ENCODE measurements around the gene PRSS8.

The PRSS8 gene

DNA sequence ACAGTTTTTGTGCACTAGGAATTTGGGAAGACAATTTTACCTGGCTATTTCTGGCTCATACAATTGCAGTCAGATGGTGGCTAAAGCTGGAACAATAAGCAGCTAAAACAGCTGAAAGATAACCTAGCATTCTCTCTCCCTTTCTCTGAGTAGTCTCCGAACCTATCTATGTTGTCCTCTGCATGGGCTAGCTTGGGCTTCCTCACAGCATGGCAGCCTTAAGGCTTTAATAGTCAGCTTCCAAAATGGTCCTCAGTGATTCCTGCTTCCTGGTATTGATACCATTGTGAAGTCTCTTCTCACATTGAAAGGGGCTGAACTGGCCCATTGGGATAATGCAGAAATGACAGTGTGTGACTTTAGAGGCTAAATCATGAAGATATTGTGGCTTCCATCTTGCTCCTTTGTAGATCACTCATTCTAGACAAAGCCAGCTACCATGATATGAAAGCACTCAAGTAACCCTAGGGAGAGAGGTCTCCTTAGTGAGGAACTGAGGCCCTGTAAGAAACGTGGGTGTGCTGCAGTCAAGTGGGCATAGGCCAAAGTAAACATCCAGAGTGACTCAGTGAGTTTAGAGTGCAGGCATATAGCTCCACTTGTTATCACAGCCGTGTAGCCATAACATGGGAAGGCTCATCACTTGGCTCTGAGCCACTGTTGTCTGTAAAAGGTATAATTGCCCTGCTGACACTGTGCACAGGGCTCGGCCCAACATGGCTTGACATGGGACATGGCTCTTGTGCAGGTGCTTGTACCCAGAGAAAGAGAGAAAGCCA, 35.5 kb downstream of the PRSS8 start:
- POLR2A ChIA-PET: interaction anchor here (0.7 to 2.7 kb wide), 4 partner anchors 15 to 322 kb away, joined by 4 to 6 read pairs (median 5); partner anchors contain the start of genes FUS and KAT8

DNA sequence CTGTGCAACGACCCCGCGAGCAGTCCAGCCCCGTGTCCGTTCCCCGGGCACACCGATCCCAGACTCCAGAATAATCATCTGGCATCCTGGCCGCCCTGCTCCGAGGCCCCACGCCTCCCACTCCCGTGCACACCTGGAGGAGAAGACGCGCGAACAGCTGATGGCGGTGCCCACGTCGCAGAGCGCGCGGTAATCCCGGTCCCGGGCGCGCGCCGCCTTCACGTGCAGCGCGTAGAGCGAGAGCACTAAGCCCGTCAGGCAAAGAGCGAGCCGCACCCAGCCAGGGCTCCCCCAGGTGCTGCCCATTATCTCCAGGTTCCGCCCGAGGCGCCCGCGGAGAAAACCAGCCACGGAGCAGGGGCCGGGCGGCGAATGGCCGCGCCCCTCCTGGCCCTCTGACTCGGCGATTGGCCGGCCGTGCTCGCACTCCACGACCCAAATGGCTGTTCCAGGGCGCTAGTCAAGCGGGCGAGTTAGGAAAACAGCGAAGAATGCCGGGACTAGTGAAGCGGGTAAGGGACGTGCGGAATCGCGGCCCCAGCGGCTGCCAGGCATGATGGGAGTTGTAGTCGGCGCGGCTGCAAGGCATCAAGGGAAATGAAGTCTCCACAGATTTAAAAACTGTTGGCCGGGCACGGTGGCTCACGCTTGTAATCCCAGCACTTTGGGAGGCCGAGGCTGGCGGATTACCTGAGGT, 41.0 kb downstream of the PRSS8 start, which contains the start of gene VKORC1:
Gene VKORC1 (minus strand): TSS at position 374 of the 697 bp plus-strand sequence. CDS start 68 bp downstream, at position 306.
- ChIA-PET POLR2A (interaction anchor here (1.2 kb wide), 2 partner anchors 23 to 86 kb away, joined by 4 to 6 read pairs; partner anchors contain the start of genes FUS and KAT8), CTCF (interaction anchor here (1.4 to 14.7 kb wide), 6 partner anchors 10 to 141 kb away, joined by 3 to 141 read pairs (median 13); partner anchors contain the start of genes BCKDK, HSD3B7, ZNF646 and ZNF668)
- TF ChIP-seq, protein P1, sequence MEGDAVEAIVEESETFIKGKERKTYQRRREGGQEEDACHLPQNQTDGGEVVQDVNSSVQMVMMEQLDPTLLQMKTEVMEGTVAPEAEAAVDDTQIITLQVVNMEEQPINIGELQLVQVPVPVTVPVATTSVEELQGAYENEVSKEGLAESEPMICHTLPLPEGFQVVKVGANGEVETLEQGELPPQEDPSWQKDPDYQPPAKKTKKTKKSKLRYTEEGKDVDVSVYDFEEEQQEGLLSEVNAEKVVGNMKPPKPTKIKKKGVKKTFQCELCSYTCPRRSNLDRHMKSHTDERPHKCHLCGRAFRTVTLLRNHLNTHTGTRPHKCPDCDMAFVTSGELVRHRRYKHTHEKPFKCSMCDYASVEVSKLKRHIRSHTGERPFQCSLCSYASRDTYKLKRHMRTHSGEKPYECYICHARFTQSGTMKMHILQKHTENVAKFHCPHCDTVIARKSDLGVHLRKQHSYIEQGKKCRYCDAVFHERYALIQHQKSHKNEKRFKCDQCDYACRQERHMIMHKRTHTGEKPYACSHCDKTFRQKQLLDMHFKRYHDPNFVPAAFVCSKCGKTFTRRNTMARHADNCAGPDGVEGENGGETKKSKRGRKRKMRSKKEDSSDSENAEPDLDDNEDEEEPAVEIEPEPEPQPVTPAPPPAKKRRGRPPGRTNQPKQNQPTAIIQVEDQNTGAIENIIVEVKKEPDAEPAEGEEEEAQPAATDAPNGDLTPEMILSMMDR (IDR thresholded peaks at IDR 0.05; ENCODE audit: insufficient read depth, low read length, missing control alignments): no peak
- peak within 1 kb of the TSS; percentile 95 for H3K4me3 ChIP-seq (ENCODE audit: low read depth, low read length)
- DNase-seq (ENCODE audit: low read depth, low spot score): peak; percentile 78

More for the DNA sequence above, 35.5 kb downstream of the PRSS8 start:
- CTCF ChIA-PET: interaction anchor here (0.9 to 14.7 kb wide), 5 partner anchors 11 to 146 kb away, joined by 3 to 141 read pairs (median 11); partner anchors contain the start of genes HSD3B7 and PRSS53
- no peak overlapping the region for H3K4me3 ChIP-seq (ENCODE audit: low read depth, low read length)
- no peak for DNase-seq (ENCODE audit: low read depth, low spot score)
- TF ChIP-seq, protein P1 (IDR thresholded peaks at IDR 0.05; ENCODE audit: insufficient read depth, low read length, missing control alignments): no peak

DNA sequence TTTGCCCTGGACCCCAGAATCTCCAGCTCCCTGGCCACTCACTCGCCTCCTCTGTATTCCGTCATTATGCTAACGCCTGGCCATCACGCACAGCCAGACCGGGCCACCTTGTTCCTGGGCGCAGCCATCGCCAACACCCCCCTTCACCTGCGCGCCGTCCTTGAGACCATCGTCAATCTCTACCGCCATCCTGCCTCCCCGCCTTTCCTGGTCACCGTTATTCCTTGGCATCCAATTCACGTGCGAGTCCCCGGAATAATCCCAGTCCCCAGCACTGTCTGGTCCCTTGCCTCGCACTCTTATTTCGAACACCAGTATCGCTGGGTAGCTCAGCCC, 41.5 kb downstream of the PRSS8 start:
- DNase-seq (ENCODE audit: low read depth, low spot score): no peak
- H3K4me3 ChIP-seq (ENCODE audit: low read depth, low read length): peak overlapping the region; percentile 95
- POLR2A ChIA-PET: interaction anchor here (1.2 kb wide), 2 partner anchors 24 to 86 kb away, joined by 4 to 6 read pairs; partner anchors contain the start of genes FUS and KAT8
- CTCF ChIA-PET: interaction anchor here (1.3 to 14.7 kb wide), 6 partner anchors 8 to 141 kb away, joined by 3 to 141 read pairs (median 8); partner anchors contain the start of genes HSD3B7, ZNF646 and ZNF668
- TF ChIP-seq, protein P1 (IDR thresholded peaks at IDR 0.05; ENCODE audit: insufficient read depth, low read length, missing control alignments): no peak

DNA sequence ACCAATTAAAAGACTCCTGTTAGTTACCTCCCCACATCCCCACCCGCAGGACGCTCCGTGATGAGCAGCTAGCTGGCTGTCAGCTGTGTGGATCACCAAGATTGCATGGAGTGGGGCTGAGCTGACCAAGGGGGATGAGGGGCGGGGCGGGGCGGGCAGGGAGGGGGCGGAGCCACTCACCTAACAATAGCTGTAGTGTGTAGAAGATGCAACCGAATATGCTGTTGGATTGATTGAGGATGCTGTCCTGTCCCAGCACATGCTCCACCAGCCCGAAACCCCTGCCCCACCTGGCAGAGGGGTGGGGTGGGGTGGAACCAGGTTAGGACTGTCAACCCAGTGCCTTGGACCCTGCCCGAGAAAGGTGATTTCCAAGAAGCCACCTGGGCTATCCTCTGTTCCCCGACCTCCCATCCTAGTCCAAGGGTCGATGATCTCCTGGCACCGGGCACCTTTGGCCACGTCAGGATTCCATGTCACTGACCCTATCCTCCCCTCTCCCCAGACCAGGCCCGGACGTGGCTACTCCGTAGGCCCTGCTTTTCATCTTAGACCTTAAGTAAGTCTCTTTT, 42.3 kb downstream of the PRSS8 start:
- ChIA-PET POLR2A (interaction anchor here (1.0 to 2.2 kb wide), 3 partner anchors 11 to 48 kb away, joined by 3 to 15 read pairs (median 3); partner anchors contain the start of genes ZNF646 and ZNF668), CTCF (interaction anchor here (1.1 to 14.7 kb wide), 7 partner anchors 9 to 352 kb away, joined by 3 to 141 read pairs (median 3); partner anchors contain the start of genes HSD3B7, ZNF646 and ZNF668)
- DNase-seq (ENCODE audit: low read depth, low spot score): no peak
- peak overlapping the region; percentile 95 for H3K4me3 ChIP-seq (ENCODE audit: low read depth, low read length)
- TF ChIP-seq, protein P1 (IDR thresholded peaks at IDR 0.05; ENCODE audit: insufficient read depth, low read length, missing control alignments): no peak

DNA sequence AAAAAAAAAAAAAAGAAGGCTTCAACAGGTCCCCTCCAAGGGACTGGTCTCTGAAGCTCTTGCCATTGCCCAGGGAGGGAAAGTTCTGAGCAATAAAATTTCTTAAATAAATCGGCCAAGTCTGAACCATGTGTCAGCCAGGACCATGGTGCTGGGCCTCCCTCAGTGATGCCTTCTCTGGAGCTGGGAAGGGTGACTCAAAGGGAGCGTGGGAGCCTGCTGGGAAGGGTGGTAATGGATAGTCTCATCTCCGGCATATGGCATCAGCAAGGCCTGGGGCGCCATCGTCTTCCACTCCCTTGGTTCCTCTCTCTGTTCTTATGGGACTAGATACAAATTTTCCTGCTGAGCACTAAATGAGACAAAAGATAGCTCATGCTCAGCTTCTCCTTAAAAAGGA, 43.2 kb downstream of the PRSS8 start:
- CTCF ChIA-PET: interaction anchor here (0.8 to 14.7 kb wide), 7 partner anchors 11 to 353 kb away, joined by 3 to 141 read pairs (median 3); partner anchors contain the start of gene HSD3B7
- no peak overlapping the region for H3K4me3 ChIP-seq (ENCODE audit: low read depth, low read length)
- TF ChIP-seq, protein P1 (IDR thresholded peaks at IDR 0.05; ENCODE audit: insufficient read depth, low read length, missing control alignments): no peak
- DNase-seq (ENCODE audit: low read depth, low spot score): no peak
- POLR2A ChIA-PET: interaction anchor here (1.0 to 2.2 kb wide), 3 partner anchors 10 to 47 kb away, joined by 3 to 15 read pairs (median 3); partner anchors contain the start of genes ZNF646 and ZNF668

All from AG04449 (cell line).